Measurements from ENCODE around the gene PKD1L1. TPM values are rescaled to one million over a fixed set of nuclear protein-coding genes. Genes with fewer than 3 reads are reported as not detected.

Gene PKD1L1
- total RNA-seq, 1 experiment from 2014 or later, result 0.17 TPM

DNA sequence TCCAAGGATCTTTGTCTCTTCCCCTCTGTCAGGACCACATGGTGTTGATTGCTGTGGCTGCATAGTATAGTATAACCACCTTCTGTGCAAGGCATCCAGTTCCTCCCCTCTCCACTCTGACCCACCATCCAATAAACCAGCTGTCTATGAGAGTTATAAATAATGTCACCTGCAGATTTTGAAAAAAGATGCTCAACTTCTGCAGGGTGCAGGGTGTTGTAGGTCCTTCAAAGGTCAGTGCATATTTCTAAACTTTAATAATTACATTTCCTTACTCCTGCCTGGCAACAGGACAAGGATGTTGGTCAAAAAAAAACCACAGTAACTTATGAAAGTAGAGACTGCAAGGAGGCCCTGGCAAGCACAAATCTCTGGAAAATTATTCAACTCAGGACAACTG is 166.2 kb downstream of the PKD1L1 start:
- Mint-ChIP-seq H3K36me3 (ENCODE audit: insufficient read depth in 1 of 3, low read depth in 3 of 3) (0 out of 7 replicates have a peak, but pooled peaks cover 0 to 3% (median 0%) of the 10 kb centered on the region in 3 experiments), H3K27ac (no peak overlapping the region), H3K4me1 (peaks cover 7 to 11% of the 10 kb centered on the region in 2 experiments), H3K9me3 (peaks cover 8% of the 10 kb centered on the region in 2 experiments; a peak in 4 of 5 replicates), H3K4me3 (no peak overlapping the region), H3K27me3 (ENCODE audit: low read depth) (peaks cover 1% of the 10 kb centered on the region; the same call in 1 of the 2 replicates)
- no peak for TF ChIP-seq CTCF (conservative IDR thresholded peaks at IDR 0.05)
- Histone ChIP-seq H3K23ac (ENCODE audit: insufficient read length, low read depth, low read length) (no peak overlapping the region), H2BK5ac (ENCODE audit: insufficient read length, low read length) (no peak overlapping the region), H3K18ac (ENCODE audit: insufficient read length, low read depth, low read length) (no peak overlapping the region), H2BK20ac (ENCODE audit: low read depth, low read length, poor library complexity, severe bottlenecking) (no peak overlapping the region), H3K56ac (ENCODE audit: insufficient read length, low read depth, low read length) (no peak overlapping the region), H2BK120ac (ENCODE audit: low read depth, low read length, poor library complexity, severe bottlenecking) (no peak overlapping the region), H3K27me3 (ENCODE audit: insufficient read depth, low read length) (no peaks in the 10 kb centered on the region), H3K9ac (ENCODE audit: extremely low read depth, insufficient read length, low read length) (no peak overlapping the region), H3K4me2 (ENCODE audit: insufficient read depth, insufficient read length, low read length) (no peak overlapping the region), H4K5ac (ENCODE audit: insufficient read length, low read depth, low read length) (no peak overlapping the region), H3K4me1 (ENCODE audit: insufficient read depth, low read length) (no peaks in the 10 kb centered on the region; the same call in 1 of the 2 replicates), H2BK12ac (ENCODE audit: insufficient read length, low read depth, low read length) (no peak overlapping the region), H3K4ac (ENCODE audit: low read depth, low read length) (no peak overlapping the region), H2AK5ac (ENCODE audit: insufficient read length, low read length) (no peak overlapping the region), H2BK15ac (ENCODE audit: low read depth, low read length) (no peak overlapping the region), H3T11ph (ENCODE audit: low read length) (no peak overlapping the region), H3K79me1 (ENCODE audit: insufficient read depth, low read depth, low read length, poor library complexity, severe bottlenecking) (no peaks in the 10 kb centered on the region), H4K8ac (replicated peaks; ENCODE audit: insufficient read length, low read depth, low read length) (no peak overlapping the region), H4K20me1 (ENCODE audit: control insufficient read depth, insufficient read depth, insufficient read length) (no peaks in the 10 kb centered on the region), H3K79me2 (ENCODE audit: insufficient read depth, low read length) (no peaks in the 10 kb centered on the region), H3K27ac (ENCODE audit: insufficient read length, low read depth, low read length) (no peak overlapping the region), H2AFZ (ENCODE audit: low read length) (no peak overlapping the region), H3K23me2 (ENCODE audit: insufficient read length, low read depth, low read length, poor library complexity, severe bottlenecking) (no peaks in the 10 kb centered on the region), H4K91ac (ENCODE audit: insufficient read length, low read depth, low read length) (no peak overlapping the region), H3K9me3 (ENCODE audit: control insufficient read depth, low read depth, low read length) (no peaks in the 10 kb centered on the region), H3K14ac (ENCODE audit: insufficient read depth, low read length) (no peak overlapping the region)
- no peak for DNase-seq
